GM12892 (cell line): Measurements from ENCODE around the gene DOCK8.

Experiments
- POLR2A ChIP-seq: IDR thresholded peaks from 2 replicates; pipeline ENCODE4 v1.6.1; 2011; ENCODE audit warnings: low read depth, low read length, control low read depth
- POLR2AphosphoS5 ChIP-seq: IDR thresholded peaks from 2 replicates; pipeline ENCODE4 v1.6.1; 2011; ENCODE audit warnings: low read depth, low read length, control low read depth
- TAF1 ChIP-seq: IDR thresholded peaks from 2 replicates; pipeline ENCODE4 v1.6.1; 2011; ENCODE audit warnings: low read depth, mild to moderate bottlenecking, control low read depth, low read length, borderline replicate concordance

DNA sequence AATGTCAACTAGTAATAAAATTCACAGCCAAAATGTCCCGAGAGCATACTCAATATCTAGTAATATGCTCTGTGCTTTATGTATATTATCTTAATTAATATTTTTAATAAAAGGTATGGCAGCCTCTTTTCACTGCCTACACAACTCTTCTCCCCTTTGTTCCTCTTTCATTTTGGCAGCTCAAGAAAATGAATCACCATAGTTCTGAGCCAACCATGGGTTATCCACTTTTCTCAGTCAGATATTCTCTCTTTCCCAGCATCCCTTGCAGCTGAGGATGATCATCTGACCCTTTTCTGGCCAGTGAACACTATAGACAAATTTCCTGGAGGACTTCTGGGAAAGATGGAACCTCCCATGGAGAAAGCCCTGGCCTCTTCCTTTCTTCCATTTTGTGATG is 8.2 kb upstream of the DOCK8 start:
- TF ChIP-seq POLR2A = no peak
- TF ChIP-seq POLR2AphosphoS5 = no peak
- no peak for TF ChIP-seq TAF1
